Endodermal cell (in vitro differentiated cells): ENCODE measurements around the gene CBX7. TPM values are rescaled to one million over a fixed set of nuclear protein-coding genes. Genes with fewer than 3 reads are reported as not detected.

ENCODE experiments used
- DNase-seq: peaks from one replicate; pipeline ENCODE4 v3.0.0-alpha.2; 2017
- H3K27ac ChIP-seq: 2 replicates; pipeline ENCODE4 v1.5.1; 2013; ENCODE audit warnings: mild to moderate bottlenecking, low read depth, low read length, moderate library complexity
- H3K27me3 ChIP-seq: 2 replicates; pipeline ENCODE4 v1.6.1; 2013; ENCODE audit warnings: mild to moderate bottlenecking, low read length, moderate library complexity; ENCODE audit not compliant: insufficient read depth, control insufficient read depth, poor library complexity, severe bottlenecking
- H3K36me3 ChIP-seq: 2 replicates; pipeline ENCODE4 v1.7.0; 2013; ENCODE audit warnings: mild to moderate bottlenecking, low read length, moderate library complexity; ENCODE audit not compliant: control insufficient read depth, insufficient read depth
- H3K4me1 ChIP-seq: one replicate; pipeline ENCODE4 v1.7.0; 2013; ENCODE audit warnings: low read length; ENCODE audit not compliant: control insufficient read depth, insufficient read depth
- H3K4me3 ChIP-seq: 2 replicates; pipeline ENCODE4 v1.5.1; 2013; ENCODE audit warnings: mild to moderate bottlenecking, low read length, moderate library complexity
- H3K9ac ChIP-seq: 2 replicates; pipeline ENCODE4 v1.6.1; 2013; ENCODE audit warnings: mild to moderate bottlenecking, low read length, moderate library complexity; ENCODE audit not compliant: poor library complexity, severe bottlenecking; ENCODE audit errors: extremely low read depth
- H3K9me3 ChIP-seq: 2 replicates; pipeline ENCODE4 v1.6.1; 2013; ENCODE audit warnings: mild to moderate bottlenecking, low read length, moderate library complexity; ENCODE audit not compliant: control insufficient read depth
- H3K27ac Mint-ChIP-seq: 2 replicates; pipeline ENCODE4 v1.8.0; 2020; ENCODE audit warnings: mixed read lengths
- H3K27me3 Mint-ChIP-seq: 2 replicates; pipeline ENCODE4 v1.8.0; 2021; ENCODE audit warnings: mild to moderate bottlenecking, mixed read lengths; ENCODE audit not compliant: insufficient read depth
- H3K36me3 Mint-ChIP-seq: 2 replicates; pipeline ENCODE4 v1.8.0; 2020; ENCODE audit warnings: low read depth, mixed read lengths
- H3K4me1 Mint-ChIP-seq: 2 replicates; pipeline ENCODE4 v1.8.0; 2020; ENCODE audit warnings: mixed read lengths
- H3K4me3 Mint-ChIP-seq: 2 replicates; pipeline ENCODE4 v1.8.0; 2020; ENCODE audit warnings: mild to moderate bottlenecking, moderate library complexity, mixed read lengths
- H3K9me3 Mint-ChIP-seq: 2 replicates; pipeline ENCODE4 v1.8.0; 2020; ENCODE audit warnings: mild to moderate bottlenecking, mixed read lengths
- CTCF ChIP-seq: fragments of 200-600 bp; sonication (generic); conservative IDR thresholded peaks from 2 replicates; pipeline ENCODE4 v1.5.0; 2021; ENCODE audit warnings: antibody characterized with exemption, mild to moderate bottlenecking
- WGBS, 2 experiments: methylation state at CpG; one replicate each; pipeline versions ENCODE4 v1.1.5 to v1.1.7; 2013; ENCODE audit warnings: missing lambda C conversion rate in 2 of 2, mixed read lengths in 1 of 2; ENCODE audit not compliant: insufficient coverage in 1 of 2, insufficient read length in 1 of 2; 5-methylcytosine and 5-hydroxymethylcytosine counted together
- total RNA-seq, 2 donors: library from RNA; stranded (reverse); fragmentation: NEBNext Ultra II Directional in 1 of 2; extraction: Animal tissue kit (Norgen Biotek cat#: 25700) in 1 of 2; gene quantifications; 2 replicates in 1 of 2; 3 replicates in 1 of 2; pipeline ENCODE4 v1.2.1, GENCODE V29; 2021

Gene CBX7
- total RNA-seq, 2 donors from 2014 or later = 14.2 to 22.0 TPM

- Histone ChIP-seq H3K27ac (peak overlapping the region; percentile 76), H3K9me3 (no peaks in the 10 kb centered on the region), H3K27me3 (no peaks in the 10 kb centered on the region), H3K4me3 (no peak overlapping the region), H3K36me3 (no peaks in the 10 kb centered on the region), H3K9ac (no peak overlapping the region), H3K4me1 (peaks cover 9% of the 10 kb centered on the region)
- WGBS, 2 experiments = 68 to 71% methylated on average over 12 to 24 of the region's 24 CpGs
- peaks cover 20% of the 10 kb centered on the region for H3K4me1 Mint-ChIP-seq
- H3K9me3 Mint-ChIP-seq = peaks cover 2% of the 10 kb centered on the region
- no peak overlapping the region for H3K27ac Mint-ChIP-seq
- peaks cover 2% of the 10 kb centered on the region for H3K27me3 Mint-ChIP-seq
- H3K4me3 Mint-ChIP-seq = no peak overlapping the region
- TF ChIP-seq CTCF = no peak
- H3K36me3 Mint-ChIP-seq = no peaks in the 10 kb centered on the region
- peak; percentile 59 for DNase-seq
Measured at GRCh38 chr22:39130892-39131855, 21.3 kb downstream of the CBX7 start.

DNA sequence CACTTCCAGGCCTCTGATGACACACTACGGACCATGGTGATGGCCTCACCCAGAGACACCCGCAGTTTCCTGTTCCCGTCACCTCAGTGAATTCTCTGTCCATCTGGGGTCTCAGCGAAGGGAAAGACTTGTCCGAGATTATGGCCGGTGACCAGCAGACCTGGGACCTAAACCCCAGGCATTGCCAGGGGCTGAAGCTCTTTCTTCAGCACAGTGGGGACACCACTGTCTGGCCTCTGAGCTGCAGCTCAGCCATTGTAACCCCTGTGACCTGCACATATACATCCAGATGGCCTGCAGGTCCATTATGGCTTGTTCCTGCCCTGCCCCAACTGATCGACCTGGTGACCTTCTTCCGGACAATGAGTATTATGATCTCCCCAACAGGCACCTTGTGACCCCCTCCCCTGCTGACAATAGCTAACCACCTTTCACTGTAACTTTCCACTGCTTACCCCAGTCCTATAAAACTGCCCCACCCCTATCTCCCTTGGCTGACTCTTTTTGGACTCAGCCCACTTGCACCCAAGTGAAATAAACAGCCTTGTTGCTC lies 22.3 kb downstream of the CBX7 start:
- Histone ChIP-seq H3K4me3 (no peak overlapping the region), H3K9ac (no peak overlapping the region), H3K27me3 (no peaks in the 10 kb centered on the region), H3K9me3 (no peaks in the 10 kb centered on the region), H3K4me1 (peaks cover 9% of the 10 kb centered on the region), H3K27ac (no peak overlapping the region), H3K36me3 (no peaks in the 10 kb centered on the region)
- Mint-ChIP-seq H3K36me3 (no peaks in the 10 kb centered on the region), H3K4me1 (peaks cover 17% of the 10 kb centered on the region), H3K9me3 (peaks cover 2% of the 10 kb centered on the region), H3K27me3 (peaks cover 5% of the 10 kb centered on the region), H3K4me3 (no peak overlapping the region), H3K27ac (no peak overlapping the region)
- TF ChIP-seq CTCF = no peak
- DNase-seq = peak; percentile 37
- 89 to 91% methylated on average over 8 of the region's 8 CpGs for WGBS, 2 experiments

DNA sequence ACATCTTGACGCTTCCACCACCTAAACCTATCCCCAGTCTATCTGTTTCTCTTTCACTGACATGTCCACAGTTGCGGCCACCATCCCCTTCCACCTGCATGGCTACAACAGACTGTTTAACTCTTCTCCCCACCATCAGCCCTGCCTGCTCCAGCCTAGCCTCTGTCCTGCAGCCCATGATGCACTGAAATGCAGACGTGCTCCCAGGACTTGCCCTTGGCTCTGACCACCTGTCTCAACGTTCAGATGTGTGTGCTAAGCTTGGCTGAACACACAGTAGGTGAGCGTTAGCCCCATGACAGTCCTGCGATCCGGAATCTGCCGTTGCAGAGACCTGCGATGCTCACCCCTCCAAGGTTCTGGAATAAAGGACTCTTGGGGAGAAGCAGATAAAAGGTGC lies 22.7 kb downstream of the CBX7 start:
- peak; percentile 32 for DNase-seq
- peaks cover 14% of the 10 kb centered on the region for H3K4me1 Mint-ChIP-seq
- no peak overlapping the region for H3K9ac ChIP-seq
- no peak for TF ChIP-seq CTCF
- H3K27ac Mint-ChIP-seq = no peak overlapping the region
- H3K27me3 ChIP-seq = no peaks in the 10 kb centered on the region
- peaks cover 2% of the 10 kb centered on the region for H3K9me3 Mint-ChIP-seq
- no peaks in the 10 kb centered on the region for H3K36me3 Mint-ChIP-seq
- no peak overlapping the region for H3K4me3 Mint-ChIP-seq
- H3K27ac ChIP-seq = no peak overlapping the region
- WGBS, 2 experiments = 90 to 92% methylated on average over 9 of the region's 9 CpGs
- H3K4me1 ChIP-seq = peaks cover 9% of the 10 kb centered on the region
- H3K9me3 ChIP-seq = no peaks in the 10 kb centered on the region
- no peaks in the 10 kb centered on the region for H3K36me3 ChIP-seq
- no peak overlapping the region for H3K4me3 ChIP-seq
- H3K27me3 Mint-ChIP-seq = peaks cover 5% of the 10 kb centered on the region
